ENCODE results near the gene CABP7. TPM values are rescaled to one million over a fixed set of nuclear protein-coding genes. Genes with fewer than 3 reads are reported as not detected.

Gene CABP7
- total RNA-seq, 4 donors from 2014 or later: 0.73 to 1.0 TPM; not detected in 2

DNA sequence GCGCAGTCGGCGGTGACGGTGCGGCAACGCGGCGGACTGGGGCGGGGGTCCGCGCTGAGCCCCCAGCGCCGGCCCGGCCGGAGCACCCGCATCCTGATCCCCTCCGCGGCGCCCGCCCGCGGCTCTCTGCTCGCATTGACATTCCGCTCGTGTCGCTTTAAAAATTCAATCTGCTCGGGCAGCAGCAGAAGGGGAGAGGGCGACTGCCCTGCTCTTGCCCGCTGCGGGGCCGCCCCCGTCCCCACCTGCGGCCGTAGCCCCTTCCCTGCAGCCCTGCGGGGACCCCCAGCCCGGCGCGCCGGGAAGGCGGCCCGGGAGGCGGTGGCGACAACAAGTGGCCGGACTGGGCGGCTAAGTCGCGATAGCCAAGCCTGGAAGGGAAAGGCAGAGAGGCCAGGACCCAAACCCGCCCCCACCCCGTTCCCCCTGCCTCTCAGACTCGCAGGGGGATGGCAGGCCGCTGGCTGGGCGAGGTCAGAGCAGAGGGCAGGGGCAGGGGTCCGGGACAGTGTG is 1.1 kb downstream of the CABP7 start:
- TF ChIP-seq, protein P1, sequence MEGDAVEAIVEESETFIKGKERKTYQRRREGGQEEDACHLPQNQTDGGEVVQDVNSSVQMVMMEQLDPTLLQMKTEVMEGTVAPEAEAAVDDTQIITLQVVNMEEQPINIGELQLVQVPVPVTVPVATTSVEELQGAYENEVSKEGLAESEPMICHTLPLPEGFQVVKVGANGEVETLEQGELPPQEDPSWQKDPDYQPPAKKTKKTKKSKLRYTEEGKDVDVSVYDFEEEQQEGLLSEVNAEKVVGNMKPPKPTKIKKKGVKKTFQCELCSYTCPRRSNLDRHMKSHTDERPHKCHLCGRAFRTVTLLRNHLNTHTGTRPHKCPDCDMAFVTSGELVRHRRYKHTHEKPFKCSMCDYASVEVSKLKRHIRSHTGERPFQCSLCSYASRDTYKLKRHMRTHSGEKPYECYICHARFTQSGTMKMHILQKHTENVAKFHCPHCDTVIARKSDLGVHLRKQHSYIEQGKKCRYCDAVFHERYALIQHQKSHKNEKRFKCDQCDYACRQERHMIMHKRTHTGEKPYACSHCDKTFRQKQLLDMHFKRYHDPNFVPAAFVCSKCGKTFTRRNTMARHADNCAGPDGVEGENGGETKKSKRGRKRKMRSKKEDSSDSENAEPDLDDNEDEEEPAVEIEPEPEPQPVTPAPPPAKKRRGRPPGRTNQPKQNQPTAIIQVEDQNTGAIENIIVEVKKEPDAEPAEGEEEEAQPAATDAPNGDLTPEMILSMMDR (IDR thresholded peaks at IDR 0.05): no peak
- TF ChIP-seq POLR2A (IDR thresholded peaks at IDR 0.05): no peak
- Histone ChIP-seq H3K36me3 (no peaks in the 10 kb centered on the region), H3K27me3 (peaks cover 4% of the 10 kb centered on the region), H3K9me3 (no peaks in the 10 kb centered on the region), H3K4me3 (replicated peaks in 1 of 3) (no peak overlapping the region), H3K4me1 (peaks cover 0 to 13% of the 10 kb centered on the region in 2 donors), H3K27ac (no peak overlapping the region)
- intact Hi-C loops (cut with DNase I): no loop called here
- no peak for DNase-seq
- 3% methylated on average over 20 of the region's 53 CpGs; no CpG with 5 or more reads in 1 of the 2 donors for WGBS, 2 donors

DNA sequence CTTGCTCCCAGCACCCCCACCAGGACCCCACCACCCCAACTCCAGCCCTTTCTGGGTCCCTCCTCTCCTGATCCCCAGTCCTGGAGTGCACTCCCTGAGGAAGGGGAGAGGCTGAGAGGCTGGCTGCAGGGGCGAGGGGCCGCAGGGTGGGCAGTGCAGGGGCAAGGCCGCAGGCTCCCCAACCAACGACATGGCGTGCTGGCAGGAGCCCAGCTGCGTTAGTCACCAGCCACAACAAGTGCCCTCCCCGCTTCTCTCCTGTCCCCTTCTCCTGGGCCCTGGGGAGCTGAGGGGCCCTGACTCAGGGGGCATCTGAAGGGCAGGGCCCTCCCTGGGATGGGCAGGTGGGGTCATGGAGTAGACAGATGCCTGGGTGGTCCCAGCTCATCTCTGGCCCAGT is 2.3 kb downstream of the CABP7 start:
- Histone ChIP-seq H3K4me3 (replicated peaks in 1 of 3) (no peak overlapping the region), H3K27ac (no peak overlapping the region), H3K9me3 (no peaks in the 10 kb centered on the region), H3K4me1 (peaks cover 0 to 13% of the 10 kb centered on the region in 2 donors), H3K27me3 (peaks cover 4% of the 10 kb centered on the region), H3K36me3 (no peaks in the 10 kb centered on the region)
- 82 to 90% methylated on average over 7 of the region's 7 CpGs for WGBS, 2 donors
- TF ChIP-seq, protein P1 (IDR thresholded peaks at IDR 0.05): no peak
- TF ChIP-seq POLR2A (IDR thresholded peaks at IDR 0.05): no peak
- intact Hi-C loops (cut with DNase I): no loop called here
- no peak for DNase-seq

- Histone ChIP-seq H3K36me3 (no peaks in the 10 kb centered on the region), H3K4me3 (replicated peaks in 1 of 3) (no peak overlapping the region), H3K4me1 (peaks cover 0 to 13% of the 10 kb centered on the region in 2 donors), H3K27ac (no peak overlapping the region), H3K9me3 (no peaks in the 10 kb centered on the region), H3K27me3 (peaks cover 4% of the 10 kb centered on the region)
- TF ChIP-seq POLR2A (IDR thresholded peaks at IDR 0.05): no peak
- TF ChIP-seq, protein P1 (IDR thresholded peaks at IDR 0.05): no peak
- intact Hi-C loops (cut with DNase I): no loop called here
- DNase-seq: no peak
- WGBS, 2 donors: 72% methylated on average over 7 to 11 of the region's 16 CpGs
Observed at GRCh38 chr22:29722587-29722986, 2.8 kb downstream of the CABP7 start.

DNA sequence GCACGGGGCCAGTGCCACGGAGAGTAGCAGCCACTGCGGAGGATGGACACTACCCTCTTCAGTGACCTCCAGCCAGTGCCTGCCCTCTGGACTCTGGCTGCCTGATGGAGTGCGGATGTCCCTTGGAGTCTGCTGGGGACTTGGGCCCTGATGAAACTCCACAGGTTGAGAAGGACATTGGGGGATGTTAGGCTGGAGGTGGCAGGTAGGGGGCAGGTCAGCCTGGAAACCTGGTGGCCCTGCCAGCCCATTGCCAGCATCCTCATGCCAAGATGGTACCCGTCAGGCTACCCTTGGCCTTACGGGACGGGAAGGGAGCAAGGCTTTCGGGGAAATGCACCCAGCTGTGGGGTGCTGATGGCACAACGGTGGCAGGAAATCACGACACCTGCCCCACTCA is 4.0 kb downstream of the CABP7 start:
- Histone ChIP-seq H3K27me3 (peaks cover 4% of the 10 kb centered on the region), H3K27ac (no peak overlapping the region), H3K4me1 (peaks cover 0 to 13% of the 10 kb centered on the region in 2 donors), H3K4me3 (replicated peaks in 1 of 3) (no peak overlapping the region), H3K36me3 (no peaks in the 10 kb centered on the region), H3K9me3 (no peaks in the 10 kb centered on the region)
- 90 to 96% methylated on average over 6 to 10 of the region's 10 CpGs for WGBS, 2 donors
- no peak for TF ChIP-seq POLR2A (IDR thresholded peaks at IDR 0.05)
- TF ChIP-seq, protein P1 (IDR thresholded peaks at IDR 0.05): no peak
- DNase-seq: no peak
- intact Hi-C loops (cut with DNase I): no loop called here

- no peaks in the 10 kb centered on the region for H3K27me3 ChIP-seq
- no peak overlapping the region for H3K4me3 ChIP-seq (replicated peaks in 1 of 3)
- H3K9me3 ChIP-seq: no peaks in the 10 kb centered on the region
- H3K27ac ChIP-seq: no peak overlapping the region
- 65 to 70% methylated on average over 5 to 8 of the region's 8 CpGs for WGBS, 2 donors
- intact Hi-C loops (cut with DNase I): no loop called here
- peaks cover 0 to 9% of the 10 kb centered on the region in 2 donors for H3K4me1 ChIP-seq
- TF ChIP-seq, protein P1 (IDR thresholded peaks at IDR 0.05): no peak
- no peak for TF ChIP-seq POLR2A (IDR thresholded peaks at IDR 0.05)
- no peak for DNase-seq
- H3K36me3 ChIP-seq: no peaks in the 10 kb centered on the region
Observed at GRCh38 chr22:29724843-29725242, 5.0 kb downstream of the CABP7 start.

All from thyroid gland (tissue), 4 donors.